Esophagus squamous epithelium (tissue), 4 donors: ENCODE data around the gene DNAH10.

Source experiments
- CTCF ChIP-seq, 6 experiments: fragments of 450-650 bp in 4 of 6; fragments of 200-600 bp in 2 of 6; sonication (generic) in 2 of 6; IDR thresholded peaks; one replicate each; pipeline ENCODE4 v1.5.1; 2016 to 2019; ENCODE audit warnings: antibody characterized with exemption in 6 of 6, mild to moderate bottlenecking in 4 of 6, moderate library complexity in 4 of 6
- POLR2A ChIP-seq, 4 donors: fragments of 450-650 bp; IDR thresholded peaks; one replicate each; pipeline ENCODE4 v1.6.1; 2017; ENCODE audit warnings: antibody characterized with exemption in 4 of 4, mild to moderate bottlenecking in 4 of 4, moderate library complexity in 3 of 4

GRCh38 chr12:123972457-123973401 is 210.6 kb downstream of the DNAH10 start, which contains the start of the genes CCDC92 and ZNF664:
- peak in 3 of 6 experiments; percentile 4 to 37 (median 32) for TF ChIP-seq CTCF (IDR thresholded peaks at IDR 0.05)
- peak in 1 of 4 donors; percentile 61 for TF ChIP-seq POLR2A (IDR thresholded peaks at IDR 0.05)
